HG02970 (cell line): ENCODE data around the gene PCDHB6.
"Not testable (repeated sequence)": the region's sequence is repeated elsewhere in the genome, so short reads cannot be mapped to it uniquely, and the experiment has no call there.

ENCODE experiments used
- ATAC-seq: cut with Tn5 transposase; IDR thresholded peaks from one replicate; pipeline ENCODE4 v1.9.1; 2021; ENCODE audit warnings: mild to moderate bottlenecking, moderate library complexity, moderate number of reproducible peaks; ENCODE audit not compliant: unreplicated experiment, low FRiP score

The PCDHB6 gene

DNA sequence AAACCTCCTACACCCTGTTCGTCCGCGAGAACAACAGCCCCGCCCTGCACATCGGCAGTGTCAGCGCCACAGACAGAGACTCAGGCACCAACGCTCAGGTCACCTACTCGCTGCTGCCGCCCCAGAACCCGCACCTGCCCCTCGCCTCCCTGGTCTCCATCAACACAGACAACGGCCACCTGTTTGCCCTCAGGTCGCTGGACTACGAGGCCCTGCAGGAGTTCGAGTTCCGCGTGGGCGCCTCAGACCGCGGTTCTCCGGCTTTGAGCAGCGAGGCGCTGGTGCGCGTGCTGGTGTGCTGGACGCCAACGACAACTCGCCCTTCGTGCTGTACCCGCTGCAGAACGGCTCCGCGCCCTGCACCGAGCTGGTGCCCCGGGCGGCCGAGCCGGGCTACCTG, 7.5 kb downstream of the PCDHB6 start:
- not testable (repeated sequence) for ATAC-seq

DNA sequence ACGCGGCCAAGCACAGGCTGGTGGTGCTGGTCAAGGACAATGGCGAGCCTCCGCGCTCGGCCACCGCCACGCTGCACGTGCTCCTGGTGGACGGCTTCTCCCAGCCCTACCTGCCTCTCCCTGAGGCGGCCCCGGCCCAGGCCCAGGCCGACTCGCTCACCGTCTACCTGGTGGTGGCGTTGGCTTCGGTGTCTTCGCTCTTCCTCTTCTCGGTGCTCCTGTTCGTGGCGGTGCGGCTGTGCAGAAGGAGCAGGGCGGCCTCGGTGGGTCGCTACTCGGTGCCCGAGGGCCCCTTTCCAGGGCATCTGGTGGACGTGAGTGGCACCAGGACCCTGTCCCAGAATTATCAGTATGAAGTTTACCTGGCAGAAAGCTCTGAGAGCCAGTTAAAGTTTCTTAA, 8.0 kb downstream of the PCDHB6 start:
- not testable (repeated sequence) for ATAC-seq

DNA sequence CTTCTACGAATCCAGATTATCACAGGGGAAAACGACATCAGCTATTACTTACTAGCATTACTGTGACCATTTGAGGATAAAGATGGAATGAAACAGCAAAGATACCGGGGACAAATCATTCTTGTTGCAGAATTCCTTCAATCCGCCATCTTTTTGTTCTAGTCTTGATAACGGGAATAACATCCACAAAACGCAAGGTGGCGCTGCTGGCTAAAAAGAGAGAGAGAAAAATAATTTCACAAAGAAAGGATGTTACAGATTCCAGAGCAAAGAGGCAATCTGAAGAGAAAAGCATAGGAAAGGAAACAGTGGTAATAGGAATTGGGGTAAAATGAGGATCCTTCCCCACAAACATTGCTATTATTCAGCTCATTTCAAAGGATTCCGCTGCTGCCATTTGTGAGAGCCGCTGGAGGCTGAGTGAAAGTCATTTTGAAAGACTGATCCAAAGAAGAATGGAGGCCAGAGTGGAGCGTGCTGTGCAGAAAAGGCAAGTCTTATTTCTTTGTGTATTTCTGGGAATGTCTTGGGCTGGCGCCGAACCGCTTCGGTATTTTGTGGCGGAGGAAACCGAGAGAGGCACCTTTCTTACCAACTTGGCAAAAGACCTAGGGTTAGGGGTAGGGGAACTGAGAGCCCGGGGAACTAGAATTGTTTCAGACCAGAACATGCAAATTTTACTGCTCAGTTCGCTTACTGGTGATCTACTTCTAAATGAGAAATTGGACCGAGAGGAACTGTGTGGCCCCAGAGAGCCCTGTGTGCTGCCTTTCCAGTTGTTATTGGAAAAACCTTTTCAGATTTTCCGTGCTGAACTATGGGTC, 22.7 kb downstream of the PCDHB6 start, which contains the start of gene PCDHB7:
Gene PCDHB7 (plus strand): TSS at position 264 of the 824 bp plus-strand sequence. CDS start 192 bp downstream, at position 456.
- ATAC-seq, result no peak

DNA sequence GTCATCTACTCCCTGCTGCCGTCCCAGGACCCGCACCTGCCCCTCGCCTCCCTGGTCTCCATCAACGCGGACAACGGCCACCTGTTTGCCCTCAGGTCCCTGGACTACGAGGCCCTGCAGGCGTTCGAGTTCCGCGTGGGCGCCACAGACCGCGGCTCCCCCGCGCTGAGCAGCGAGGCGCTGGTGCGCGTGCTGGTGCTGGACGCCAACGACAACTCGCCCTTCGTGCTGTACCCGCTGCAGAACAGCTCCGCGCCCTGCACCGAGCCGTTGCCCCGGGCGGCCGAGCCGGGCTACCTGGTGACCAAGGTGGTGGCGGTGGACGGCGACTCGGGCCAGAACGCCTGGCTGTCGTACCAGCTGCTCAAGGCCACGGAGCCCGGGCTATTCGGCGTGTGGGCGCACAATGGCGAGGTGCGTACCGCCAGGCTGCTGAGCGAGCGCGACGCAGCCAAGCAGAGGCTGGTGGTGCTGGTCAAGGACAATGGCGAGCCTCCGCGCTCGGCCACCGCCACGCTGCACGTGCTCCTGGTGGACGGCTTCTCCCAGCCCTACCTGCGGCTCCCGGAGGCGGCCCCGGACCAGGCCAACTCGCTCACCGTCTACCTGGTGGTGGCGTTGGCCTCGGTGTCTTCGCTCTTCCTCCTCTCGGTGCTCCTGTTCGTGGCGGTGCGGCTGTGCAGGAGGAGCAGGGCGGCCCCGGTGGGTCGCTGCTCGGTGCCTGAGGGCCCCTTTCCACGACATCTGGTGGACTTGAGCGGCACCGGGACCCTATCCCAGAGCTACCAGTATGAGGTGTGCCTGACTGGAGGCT, 24.6 kb downstream of the PCDHB6 start:
- not testable (repeated sequence) for ATAC-seq

DNA sequence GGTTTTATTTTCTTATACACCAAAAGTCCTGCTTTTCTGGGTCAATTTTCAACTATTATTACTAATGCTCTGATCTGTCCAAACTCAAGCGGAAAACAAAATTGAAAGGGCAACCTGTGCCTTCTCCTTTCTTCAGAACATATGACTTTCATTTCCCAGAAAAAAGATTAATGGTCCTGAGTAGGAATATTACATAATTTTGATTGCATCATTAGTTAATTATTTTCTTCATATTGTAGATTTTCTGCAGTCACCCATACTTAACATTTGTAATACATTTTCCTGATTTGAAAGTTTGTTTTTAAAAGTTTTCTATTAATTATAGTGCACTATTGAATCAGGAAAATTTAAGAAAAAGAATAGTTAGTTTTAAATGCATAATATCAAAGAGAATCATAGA, 26.1 kb downstream of the PCDHB6 start:
- ATAC-seq, result no peak

DNA sequence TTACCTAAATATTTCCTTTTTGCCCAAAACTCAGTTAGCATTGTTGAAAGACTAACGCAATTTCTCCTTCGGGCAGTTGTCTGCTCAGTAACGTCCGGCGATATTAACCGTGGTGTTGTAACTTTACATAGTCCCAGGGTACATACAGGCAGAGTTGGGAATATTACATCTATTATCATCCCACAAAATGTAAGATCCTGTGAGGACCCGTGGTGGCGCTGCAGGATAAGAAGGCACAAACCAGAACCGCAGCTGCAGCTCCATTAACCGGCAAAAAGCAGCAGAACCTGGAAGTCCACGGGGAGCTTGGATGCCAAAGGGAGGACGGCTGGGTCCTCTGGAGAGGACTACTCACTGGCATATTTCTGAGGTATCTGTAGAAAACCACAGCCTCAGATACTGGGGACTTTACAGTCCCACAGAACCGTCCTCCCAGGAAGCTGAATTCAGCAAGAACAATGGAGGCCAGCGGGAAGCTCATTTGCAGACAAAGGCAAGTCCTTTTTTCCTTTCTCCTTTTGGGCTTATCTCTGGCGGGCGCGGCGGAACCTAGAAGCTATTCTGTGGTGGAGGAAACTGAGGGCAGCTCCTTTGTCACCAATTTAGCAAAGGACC, 27.8 kb downstream of the PCDHB6 start, which contains the start of gene PCDHB8:
Gene PCDHB8 (plus strand): TSS at position 214 of the 615 bp plus-strand sequence. CDS start 245 bp downstream, at position 459.
- not testable (repeated sequence) for ATAC-seq

DNA sequence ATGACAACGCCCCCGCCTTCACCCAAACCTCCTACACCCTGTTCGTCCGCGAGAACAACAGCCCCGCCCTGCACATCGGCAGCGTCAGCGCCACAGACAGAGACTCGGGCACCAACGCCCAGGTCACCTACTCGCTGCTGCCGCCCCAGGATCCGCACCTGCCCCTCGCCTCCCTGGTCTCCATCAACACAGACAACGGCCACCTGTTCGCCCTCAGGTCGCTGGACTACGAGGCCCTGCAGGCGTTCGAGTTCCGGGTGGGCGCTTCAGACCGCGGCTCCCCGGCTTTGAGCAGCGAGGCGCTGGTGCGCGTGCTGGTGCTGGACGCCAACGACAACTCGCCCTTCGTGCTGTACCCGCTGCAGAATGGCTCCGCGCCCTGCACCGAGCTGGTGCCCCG, 29.5 kb downstream of the PCDHB6 start:
- ATAC-seq, result not testable (repeated sequence)

DNA sequence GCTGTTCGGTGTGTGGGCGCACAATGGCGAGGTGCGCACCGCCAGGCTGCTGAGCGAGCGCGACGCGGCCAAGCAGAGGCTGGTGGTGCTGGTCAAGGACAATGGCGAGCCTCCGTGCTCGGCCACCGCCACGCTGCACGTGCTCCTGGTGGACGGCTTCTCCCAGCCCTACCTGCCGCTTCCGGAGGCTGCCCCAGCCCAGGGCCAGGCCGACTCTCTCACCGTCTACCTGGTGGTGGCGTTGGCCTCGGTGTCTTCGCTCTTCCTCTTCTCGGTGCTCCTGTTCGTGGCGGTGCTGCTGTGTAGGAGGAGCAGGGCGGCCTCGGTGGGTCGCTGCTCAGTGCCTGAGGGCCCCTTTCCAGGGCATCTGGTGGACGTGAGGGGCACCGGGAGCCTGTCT, 30.0 kb downstream of the PCDHB6 start:
- not testable (repeated sequence) for ATAC-seq

DNA sequence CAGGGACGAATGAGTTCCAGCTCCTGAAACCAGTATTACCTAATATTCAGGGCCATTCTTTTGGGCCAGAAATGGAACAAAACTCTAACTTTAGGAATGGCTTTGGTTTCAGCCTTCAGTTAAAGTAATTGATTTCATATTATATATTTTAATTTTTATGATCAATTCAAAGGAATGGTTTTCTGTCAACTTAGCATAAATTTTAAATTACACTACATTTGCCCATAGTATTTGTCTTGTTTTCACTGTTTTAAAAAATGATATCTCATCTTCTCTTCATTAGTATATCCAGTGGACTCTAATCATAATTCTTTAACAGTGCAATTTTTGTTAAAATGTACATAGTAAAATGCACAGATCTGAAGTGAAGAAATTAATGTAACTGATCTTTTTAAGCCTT, 30.5 kb downstream of the PCDHB6 start:
- ATAC-seq, result no peak

DNA sequence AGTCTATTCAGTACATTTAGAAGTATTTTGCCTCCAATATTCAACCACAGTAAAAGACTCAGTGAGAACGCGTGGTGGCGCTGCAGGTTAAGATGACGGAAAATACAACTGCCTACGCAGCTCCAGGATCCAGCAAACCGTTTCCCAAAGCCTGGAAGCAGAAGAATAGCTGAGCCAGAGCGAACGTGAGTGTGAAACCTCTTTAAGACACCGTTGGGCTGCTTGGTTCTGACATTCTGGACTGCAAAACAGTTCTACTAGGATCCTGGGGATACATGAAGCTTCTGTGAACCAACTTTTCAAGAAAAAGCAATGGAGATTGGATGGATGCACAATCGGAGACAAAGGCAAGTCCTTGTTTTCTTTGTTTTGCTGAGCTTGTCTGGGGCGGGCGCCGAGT, 32.4 kb downstream of the PCDHB6 start, which contains the start of gene PCDHB16:
Gene PCDHB16 (plus strand): TSS at position 140 of the 400 bp plus-strand sequence. CDS start 173 bp downstream, at position 313.
- no peak for ATAC-seq

DNA sequence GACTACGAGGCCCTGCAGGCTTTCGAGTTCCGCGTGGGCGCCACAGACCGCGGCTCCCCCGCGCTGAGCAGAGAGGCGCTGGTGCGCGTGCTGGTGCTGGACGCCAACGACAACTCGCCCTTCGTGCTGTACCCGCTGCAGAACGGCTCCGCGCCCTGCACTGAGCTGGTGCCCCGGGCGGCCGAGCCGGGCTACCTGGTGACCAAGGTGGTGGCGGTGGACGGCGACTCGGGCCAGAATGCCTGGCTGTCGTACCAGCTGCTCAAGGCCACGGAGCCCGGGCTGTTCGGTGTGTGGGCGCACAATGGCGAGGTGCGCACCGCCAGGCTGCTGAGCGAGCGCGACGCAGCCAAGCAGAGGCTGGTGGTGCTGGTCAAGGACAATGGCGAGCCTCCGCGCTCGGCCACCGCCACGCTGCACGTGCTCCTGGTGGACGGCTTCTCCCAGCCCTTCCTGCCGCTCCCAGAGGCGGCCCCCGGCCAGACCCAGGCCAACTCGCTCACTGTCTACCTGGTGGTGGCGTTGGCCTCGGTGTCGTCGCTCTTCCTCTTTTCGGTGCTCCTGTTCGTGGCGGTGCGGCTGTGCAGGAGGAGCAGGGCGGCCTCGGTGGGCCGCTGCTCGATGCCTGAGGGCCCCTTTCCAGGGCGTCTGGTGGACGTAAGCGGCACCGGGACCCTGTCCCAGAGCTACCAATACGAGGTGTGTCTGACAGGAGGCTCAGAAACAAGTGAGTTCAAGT, 34.4 kb downstream of the PCDHB6 start:
- ATAC-seq, result not testable (repeated sequence)

DNA sequence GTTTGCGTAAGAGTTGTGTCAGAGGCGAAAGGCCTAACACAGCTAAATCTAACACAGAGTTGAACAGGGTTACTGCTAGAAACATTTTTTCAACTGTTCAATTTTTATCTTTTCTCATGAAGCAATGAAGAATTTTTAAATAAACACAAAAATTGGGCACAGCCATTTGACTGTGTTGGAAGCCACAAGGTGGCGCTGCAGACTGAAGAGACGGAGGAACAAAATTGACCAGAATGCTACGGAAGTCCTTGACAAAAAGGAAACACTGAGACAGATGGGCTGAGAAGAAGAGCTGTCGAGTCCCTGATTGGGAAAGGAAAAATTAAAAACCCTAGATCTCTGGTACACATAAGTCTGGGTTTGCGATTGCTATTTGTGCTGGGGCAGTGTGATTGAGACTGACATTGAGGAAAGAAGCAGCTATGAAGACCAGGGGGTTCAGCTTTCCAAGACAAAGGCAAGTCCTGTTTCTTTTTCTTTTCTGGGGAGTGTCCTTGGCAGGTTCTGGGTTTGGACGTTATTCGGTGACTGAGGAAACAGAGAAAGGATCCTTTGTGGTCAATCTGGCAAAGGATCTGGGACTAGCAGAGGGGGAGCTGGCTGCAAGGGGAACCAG, 37.1 kb downstream of the PCDHB6 start, which contains the start of gene PCDHB9:
Gene PCDHB9 (plus strand): TSS at position 265 of the 616 bp plus-strand sequence. CDS start 158 bp downstream, at position 423.
- ATAC-seq, result no peak

DNA sequence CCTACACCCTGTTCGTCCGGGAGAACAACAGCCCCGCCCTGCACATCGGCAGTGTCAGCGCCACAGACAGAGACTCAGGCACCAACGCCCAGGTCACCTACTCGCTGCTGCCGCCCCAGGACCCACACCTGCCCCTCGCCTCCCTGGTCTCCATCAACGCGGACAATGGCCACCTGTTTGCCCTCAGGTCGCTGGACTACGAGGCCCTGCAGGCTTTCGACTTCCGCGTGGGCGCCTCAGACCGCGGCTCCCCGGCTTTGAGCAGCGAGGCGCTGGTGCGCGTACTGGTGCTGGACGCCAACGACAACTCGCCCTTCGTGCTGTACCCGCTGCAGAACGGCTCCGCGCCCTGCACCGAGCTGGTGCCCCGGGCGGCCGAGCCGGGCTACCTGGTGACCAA, 38.8 kb downstream of the PCDHB6 start:
- not testable (repeated sequence) for ATAC-seq

DNA sequence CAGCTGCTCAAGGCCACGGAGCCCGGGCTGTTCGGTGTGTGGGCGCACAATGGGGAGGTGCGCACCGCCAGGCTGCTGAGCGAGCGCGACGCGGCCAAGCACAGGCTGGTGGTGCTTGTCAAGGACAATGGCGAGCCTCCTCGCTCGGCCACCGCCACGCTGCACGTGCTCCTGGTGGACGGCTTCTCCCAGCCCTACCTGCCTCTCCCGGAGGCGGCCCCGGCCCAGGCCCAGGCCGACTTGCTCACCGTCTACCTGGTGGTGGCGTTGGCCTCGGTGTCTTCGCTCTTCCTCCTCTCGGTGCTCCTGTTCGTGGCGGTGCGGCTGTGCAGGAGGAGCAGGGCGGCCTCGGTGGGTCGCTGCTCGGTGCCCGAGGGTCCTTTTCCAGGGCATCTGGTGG, 39.3 kb downstream of the PCDHB6 start:
- ATAC-seq, result not testable (repeated sequence)

DNA sequence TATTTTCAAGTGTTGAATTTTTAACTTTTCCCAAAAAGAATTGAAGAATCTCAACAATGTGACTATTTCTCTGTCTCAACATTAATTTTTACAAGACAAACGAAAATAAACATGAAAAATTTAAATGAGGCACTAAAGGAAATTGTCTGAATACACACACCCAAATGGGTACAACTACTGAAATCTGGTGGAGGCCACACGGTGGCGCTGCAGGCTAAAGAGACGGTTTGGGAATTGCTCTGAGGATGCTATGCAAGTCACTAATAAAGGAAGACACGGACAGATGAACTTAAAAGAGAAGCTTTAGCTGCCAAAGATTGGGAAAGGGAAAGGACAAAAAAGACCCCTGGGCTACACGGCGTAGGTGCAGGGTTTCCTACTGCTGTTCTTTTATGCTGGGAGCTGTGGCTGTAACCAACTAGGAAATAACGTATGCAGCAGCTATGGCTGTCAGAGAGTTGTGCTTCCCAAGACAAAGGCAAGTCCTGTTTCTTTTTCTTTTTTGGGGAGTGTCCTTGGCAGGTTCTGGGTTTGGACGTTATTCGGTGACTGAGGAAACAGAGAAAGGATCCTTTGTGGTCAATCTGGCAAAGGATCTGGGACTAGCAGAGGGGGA, 42.4 kb downstream of the PCDHB6 start, which contains the start of gene PCDHB10:
Gene PCDHB10 (plus strand): TSS at position 244 of the 616 bp plus-strand sequence. CDS start 200 bp downstream, at position 444.
- no peak for ATAC-seq

DNA sequence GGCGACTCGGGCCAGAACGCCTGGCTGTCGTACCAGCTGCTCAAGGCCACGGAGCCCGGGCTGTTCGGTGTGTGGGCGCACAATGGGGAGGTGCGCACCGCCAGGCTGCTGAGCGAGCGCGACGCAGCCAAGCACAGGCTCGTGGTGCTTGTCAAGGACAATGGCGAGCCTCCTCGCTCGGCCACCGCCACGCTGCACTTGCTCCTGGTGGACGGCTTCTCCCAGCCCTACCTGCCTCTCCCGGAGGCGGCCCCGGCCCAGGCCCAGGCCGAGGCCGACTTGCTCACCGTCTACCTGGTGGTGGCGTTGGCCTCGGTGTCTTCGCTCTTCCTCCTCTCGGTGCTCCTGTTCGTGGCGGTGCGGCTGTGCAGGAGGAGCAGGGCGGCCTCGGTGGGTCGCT, 44.5 kb downstream of the PCDHB6 start:
- not testable (repeated sequence) for ATAC-seq

DNA sequence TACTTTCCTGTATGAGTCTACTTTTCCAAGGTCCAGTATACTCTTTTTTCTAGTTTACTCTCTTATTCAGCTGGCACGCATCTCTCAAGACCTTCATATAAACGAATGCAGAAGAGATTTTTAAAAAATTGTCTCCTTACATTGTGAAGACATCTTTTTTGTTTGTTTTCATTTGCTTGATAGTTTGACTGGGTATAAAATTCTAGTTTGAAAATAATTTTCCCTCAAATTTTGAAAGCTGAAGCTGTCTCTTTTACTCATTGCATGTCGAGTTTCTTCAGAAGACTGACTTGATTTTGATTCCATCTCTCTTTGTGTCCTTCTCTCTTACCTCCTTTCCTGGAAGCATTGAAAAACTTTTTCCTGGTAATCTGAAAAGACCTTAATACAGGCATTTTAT, 46.5 kb downstream of the PCDHB6 start:
- ATAC-seq, result no peak

DNA sequence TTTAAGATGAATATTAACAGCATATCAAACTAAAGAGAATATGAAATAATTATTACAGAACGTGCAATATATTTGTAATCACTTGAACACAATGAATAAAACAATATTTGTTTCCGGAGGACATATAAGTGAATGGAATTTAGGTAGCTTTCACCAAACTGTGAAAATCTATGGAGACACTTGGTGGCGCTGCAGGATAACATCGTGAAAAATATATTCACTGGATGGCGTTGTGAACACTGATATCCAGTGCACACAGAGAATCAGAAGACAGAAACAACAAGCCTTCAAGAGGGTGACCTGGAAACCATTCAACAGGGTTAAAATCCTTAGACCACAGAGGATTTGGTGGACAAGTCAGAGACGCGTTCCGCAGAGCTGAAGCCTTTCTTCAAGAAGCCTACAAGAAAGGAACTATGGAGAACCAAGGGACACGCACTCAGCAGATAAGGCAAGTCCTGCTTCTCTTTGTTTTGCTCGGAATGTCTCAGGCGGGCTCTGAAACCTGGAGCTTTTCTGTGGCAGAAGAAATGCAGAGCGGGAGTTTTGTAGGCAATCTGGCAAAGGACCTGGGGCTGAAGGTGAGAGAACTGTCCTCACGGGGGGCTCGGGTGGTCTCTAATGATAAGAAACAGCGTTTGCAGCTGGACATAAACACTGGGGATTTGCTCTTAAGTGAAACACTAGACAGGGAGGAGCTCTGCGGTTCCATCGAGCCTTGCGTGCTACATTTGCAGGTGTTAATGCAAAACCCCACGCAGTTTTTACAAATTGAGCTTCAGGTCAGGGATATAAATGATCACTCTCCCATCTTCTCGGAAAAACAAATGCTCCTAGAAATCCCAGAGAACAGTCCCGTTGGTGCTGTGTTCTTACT, 49.7 kb downstream of the PCDHB6 start, which contains the start of gene PCDHB11:
Gene PCDHB11 (plus strand): TSS at position 269 of the 877 bp plus-strand sequence. CDS start 148 bp downstream, at position 417.
- ATAC-seq, result no peak
